Choroid plexus epithelial cell (primary cell): ENCODE results near the gene FANCC.

Experiments used
- DNase-seq: peaks from one replicate; pipeline ENCODE4 v3.0.0-alpha.2; 2010; ENCODE audit warnings: low read depth
- H3K4me3 ChIP-seq: 2 replicates; pipeline ENCODE4 v1.5.1; 2011; ENCODE audit warnings: low read depth, mild to moderate bottlenecking, control low read depth, low read length, moderate library complexity
- TF ChIP-seq, protein P1 (sequence below): conservative IDR thresholded peaks from 2 replicates; pipeline ENCODE4 v1.5.1; 2011; ENCODE audit warnings: low read depth, mild to moderate bottlenecking, control low read depth, inconsistent platforms, low read length, moderate library complexity

Gene FANCC

DNA sequence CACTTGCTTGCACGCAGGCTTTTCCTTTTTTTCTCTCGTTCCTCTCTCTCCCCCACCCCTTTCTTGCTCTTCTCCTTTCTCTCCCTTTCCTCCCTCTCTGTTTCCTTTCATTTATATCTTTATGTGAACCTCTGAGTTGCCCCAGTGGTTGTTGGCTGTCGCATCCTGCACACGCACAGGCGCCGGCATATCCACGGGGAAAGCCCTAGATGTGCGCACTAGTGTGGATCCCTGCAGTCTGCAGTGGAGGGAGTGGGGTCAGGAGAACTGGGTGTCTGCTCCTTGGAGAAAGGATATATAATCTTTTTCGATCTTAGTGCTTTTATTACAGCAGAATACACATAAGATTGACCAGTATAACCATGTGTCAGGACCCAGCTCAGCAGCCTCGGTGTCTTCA, 223.5 kb downstream of the FANCC start:
- TF ChIP-seq, protein P1, sequence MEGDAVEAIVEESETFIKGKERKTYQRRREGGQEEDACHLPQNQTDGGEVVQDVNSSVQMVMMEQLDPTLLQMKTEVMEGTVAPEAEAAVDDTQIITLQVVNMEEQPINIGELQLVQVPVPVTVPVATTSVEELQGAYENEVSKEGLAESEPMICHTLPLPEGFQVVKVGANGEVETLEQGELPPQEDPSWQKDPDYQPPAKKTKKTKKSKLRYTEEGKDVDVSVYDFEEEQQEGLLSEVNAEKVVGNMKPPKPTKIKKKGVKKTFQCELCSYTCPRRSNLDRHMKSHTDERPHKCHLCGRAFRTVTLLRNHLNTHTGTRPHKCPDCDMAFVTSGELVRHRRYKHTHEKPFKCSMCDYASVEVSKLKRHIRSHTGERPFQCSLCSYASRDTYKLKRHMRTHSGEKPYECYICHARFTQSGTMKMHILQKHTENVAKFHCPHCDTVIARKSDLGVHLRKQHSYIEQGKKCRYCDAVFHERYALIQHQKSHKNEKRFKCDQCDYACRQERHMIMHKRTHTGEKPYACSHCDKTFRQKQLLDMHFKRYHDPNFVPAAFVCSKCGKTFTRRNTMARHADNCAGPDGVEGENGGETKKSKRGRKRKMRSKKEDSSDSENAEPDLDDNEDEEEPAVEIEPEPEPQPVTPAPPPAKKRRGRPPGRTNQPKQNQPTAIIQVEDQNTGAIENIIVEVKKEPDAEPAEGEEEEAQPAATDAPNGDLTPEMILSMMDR, result no peak
- no peak for DNase-seq
- no peak overlapping the region for H3K4me3 ChIP-seq

DNA sequence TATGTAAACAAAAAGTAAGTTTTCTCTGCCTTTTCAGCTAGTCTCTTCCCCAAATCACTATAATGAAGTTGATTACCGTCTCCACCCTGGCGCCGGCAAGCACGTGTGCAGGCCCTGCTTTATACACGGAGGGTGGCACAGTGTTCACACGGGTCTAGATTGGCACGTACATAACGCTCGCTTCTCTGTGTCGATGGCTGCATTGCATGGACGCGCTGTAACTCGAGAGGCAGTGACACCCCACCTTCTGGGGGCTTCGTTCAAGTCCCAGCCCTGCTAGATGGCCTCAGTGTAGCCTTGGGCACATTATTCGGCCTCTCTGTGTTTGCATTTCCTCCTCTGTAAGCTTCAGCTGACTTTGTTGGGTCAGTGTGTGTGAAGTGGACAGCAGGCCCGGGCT, 223.9 kb downstream of the FANCC start:
- no peak for DNase-seq
- H3K4me3 ChIP-seq, result no peak overlapping the region
- TF ChIP-seq, protein P1, result no peak

DNA sequence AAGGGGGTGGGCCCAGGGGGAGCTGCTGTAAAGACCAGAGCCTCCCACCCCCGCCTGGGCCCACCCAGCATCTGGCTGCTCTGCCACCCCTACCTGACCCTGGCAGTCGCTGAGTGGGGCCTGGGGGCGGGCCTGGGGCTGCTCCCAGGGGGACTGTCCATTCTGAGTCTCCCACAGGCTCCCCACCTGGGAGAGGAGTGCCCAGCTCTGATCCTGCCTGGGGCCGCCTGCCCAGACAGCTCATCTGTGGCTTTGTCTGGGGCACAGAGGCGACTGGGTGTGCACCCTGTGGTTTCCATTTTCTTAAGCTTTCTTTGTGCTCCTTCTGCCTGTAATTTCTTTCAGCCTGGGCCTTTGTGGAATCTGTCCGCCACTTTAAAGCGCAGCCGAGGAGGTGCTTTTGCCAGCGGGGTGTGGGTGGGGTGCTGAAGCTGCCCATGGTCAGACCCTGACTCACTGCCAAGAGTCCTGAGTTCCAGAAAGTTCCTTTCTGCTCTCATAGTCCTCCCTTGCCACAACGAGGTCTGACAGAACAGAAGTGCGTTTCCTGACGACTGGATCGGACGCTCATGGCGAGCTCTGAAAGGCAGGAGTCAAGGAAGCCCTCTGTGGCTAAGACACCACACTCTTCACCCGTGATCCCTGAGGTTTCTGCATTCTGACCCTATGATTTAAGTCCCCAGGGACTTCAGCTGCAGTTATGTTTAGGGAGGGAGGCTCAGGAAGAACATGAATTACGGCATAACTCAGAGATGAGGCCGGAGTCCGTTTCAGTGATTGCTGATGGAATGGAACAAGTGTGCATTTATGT, 225.0 kb downstream of the FANCC start:
- TF ChIP-seq, protein P1, result no peak
- H3K4me3 ChIP-seq, result no peak overlapping the region
- peak; percentile 96 for DNase-seq

DNA sequence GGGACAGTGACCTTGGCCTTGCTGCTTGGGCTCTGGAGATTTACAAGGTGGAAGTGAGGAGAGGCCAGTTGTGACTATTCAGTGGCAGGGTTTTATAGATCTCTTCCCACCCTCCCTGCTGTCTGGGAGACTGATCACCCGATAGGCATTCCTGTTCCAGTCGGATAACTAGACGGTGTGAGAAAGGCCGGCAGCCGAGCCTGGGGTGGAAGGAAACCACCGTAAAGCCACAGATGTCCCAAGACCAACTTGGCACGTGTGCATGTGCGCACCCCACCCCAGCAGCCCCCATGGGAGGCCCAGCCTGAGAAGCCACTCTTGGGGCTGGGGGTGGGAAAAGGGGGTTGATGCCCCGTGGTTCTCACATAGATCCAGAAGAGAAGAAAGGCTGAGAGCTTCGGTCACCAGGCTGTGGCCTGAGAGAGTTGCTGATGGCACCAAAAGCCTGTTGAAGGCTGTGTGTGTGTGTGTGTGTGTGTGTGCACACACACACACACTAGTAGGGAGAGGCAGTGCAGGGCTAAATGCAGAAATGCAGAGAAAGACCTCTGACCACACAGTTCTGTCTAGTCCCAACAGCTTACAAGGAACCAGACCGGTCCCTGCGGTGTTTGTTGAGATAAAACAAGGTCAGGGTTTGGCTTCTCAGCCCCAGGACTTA, 225.8 kb downstream of the FANCC start:
- TF ChIP-seq, protein P1, result no peak
- DNase-seq, result peak; percentile 90
- H3K4me3 ChIP-seq, result no peak overlapping the region

DNA sequence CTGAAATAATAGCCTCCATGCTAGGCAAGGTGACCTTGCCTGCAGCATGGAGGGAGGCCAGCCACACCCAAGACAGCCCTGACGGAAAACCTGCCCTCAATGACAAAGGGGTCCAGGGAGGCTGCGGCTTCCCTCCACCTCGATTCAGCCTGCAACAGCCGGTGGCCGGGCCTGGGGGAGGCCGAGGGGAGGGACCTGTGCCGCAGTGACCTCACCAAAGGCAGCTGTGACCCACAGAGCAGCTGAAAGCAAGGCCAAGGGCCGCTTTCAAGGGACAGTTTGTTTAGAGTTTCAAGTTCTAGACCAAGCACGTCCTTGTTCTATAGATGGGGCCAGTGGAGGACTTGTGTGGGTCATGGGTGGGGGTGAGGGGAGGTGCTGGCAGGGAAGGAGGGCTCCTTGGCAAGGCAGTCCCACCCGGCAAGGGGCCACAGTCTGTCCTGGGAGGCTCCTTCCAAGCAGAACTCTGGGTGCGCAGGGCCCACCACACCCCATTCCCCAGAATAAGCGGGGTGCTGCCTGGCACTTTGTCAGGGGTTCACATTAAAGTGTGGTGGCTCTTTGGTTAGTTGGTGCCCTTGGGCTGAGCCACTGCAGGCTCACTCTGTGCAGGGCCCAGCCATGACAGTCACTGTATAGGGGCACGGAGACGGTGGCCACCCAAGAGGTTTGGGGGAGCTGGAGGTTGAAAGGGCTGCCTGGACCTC, 226.5 kb downstream of the FANCC start:
- H3K4me3 ChIP-seq, result no peak overlapping the region
- no peak for DNase-seq
- TF ChIP-seq, protein P1, result no peak

DNA sequence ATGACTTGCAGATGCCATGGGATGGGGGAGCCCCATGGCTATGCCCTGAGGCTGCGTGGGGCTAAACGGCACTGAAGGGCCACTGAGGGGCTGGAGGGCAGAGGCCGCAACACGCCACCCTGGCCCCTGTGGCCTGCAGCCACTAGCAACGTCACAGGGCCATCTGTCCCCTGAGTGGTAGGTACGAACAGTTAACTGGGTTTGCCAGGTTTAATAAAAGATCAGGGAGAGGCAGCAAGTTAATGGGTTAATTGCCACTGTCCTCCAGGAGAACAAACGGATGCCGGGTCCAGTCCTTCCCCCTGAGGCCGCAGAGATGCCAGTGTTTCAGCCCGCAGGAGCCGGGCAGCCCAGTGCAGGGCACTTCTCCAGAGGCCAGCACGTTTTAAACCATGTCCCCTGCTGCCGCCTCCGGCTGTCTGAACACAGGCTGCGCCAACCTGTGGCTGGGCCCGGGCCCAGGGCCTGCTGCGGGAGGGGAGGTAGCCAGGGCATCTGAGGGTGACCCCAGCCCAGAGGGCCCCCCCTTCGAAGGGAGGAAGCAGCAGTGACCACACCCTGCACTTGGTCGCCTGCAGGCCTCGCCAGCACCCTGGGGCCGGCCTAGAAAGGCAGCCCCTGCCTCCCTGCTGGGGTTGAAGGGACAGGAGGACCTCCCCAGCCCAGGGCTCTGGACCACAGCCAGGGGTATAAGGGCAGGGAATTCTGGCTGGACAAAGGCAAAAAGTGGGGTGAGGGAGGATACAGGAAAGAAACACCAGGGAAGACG, 227.3 kb downstream of the FANCC start:
- DNase-seq, result no peak
- H3K4me3 ChIP-seq, result no peak overlapping the region
- TF ChIP-seq, protein P1, result no peak
